NK-92 (cell line): ENCODE results near the gene ANKRD66.
"Not testable (repeated sequence)": the region's sequence is repeated elsewhere in the genome, so short reads cannot be mapped to it uniquely, and the experiment has no call there.

Experiments
- DNase-seq: peaks from one replicate; lab custom pipeline; 2025; ENCODE audit not compliant: unreplicated experiment; lab: John Stamatoyannopoulos, UW

Gene ANKRD66

DNA sequence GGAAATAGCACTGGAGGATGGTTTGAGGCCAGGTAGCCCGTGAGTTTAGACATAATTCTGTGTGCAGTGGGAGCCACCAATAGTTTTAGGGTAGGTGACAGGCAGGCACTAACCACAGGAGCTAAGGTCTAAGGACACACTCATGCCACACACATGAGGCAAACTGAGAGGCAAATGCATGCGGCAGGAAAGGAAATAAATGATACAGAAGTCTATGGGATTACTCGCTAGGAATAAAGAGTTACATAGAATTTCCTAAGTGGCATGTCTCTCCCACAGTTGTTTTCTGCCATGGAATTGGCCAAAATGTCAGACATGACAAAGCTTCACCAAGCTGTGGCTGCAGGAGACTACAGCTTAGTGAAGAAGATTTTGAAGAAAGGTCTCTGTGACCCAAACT, 4.9 kb downstream of the ANKRD66 start:
- DNase-seq: no peak

- DNase-seq: no peak
These were observed 9.1 kb downstream of the ANKRD66 start for GRCh38 chr6:46755865-46756264.

GRCh38 chr6:46756469-46757213, 9.9 kb downstream of the ANKRD66 start:
- DNase-seq: no peak

- DNase-seq: no peak
These were observed 10.5 kb downstream of the ANKRD66 start for GRCh38 chr6:46757214-46757596.

DNA sequence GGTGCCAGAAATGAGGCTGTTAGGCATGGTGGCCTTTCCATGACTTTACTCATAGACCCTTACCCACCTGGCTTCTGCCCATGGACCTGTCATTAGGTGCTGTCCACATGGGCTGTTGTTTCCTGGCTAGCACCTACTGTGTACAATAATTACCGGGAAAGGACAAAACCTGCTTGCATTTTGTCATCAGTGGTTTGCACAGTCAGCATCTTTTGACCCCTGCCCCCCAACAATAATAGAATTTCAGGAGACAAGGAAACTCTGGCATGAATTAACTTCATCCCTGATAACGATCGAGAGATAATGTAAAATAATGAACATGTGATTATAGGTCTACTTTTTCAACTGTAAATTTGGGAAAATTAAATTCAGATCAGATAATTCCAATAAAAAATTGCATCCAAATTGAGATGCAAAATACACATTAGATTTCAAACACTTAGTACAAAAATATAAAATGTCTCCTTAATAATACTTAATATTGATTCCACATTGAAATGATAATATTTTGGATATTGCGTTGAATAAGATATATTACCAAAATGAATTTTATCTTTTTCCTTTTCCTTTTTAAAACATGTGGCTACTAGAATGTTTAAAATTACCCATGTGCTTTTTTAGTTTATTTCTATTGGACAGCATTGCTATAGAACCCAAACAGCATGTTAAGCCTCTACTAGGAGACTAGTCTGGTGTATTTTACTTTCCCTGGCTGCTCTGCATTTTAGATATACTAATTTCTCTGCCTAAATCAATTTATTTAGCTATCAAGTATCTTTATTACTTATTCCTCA, 12.4 kb downstream of the ANKRD66 start:
- DNase-seq: no peak

- DNase-seq: no peak
These were observed 14.2 kb downstream of the ANKRD66 start for GRCh38 chr6:46760925-46761324.

DNA sequence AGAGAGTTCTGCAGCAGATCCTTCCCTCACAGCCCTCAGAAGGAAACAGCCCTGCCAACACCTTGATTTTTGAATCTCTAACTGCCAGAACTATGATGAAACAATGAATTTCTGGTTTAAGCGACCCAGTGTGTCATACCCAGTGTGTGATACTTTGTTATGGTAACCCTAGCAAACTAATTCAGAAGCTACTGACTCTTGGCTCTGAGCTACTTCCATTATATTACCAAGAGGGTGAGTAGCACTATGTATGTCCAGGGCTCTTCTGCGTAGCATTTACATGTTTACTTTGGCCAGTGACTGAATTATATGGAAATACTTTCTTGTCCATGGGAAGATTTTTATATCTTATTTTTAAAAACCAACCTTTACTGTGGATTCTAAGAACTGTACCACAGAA, 16.7 kb downstream of the ANKRD66 start:
- no peak for DNase-seq

DNA sequence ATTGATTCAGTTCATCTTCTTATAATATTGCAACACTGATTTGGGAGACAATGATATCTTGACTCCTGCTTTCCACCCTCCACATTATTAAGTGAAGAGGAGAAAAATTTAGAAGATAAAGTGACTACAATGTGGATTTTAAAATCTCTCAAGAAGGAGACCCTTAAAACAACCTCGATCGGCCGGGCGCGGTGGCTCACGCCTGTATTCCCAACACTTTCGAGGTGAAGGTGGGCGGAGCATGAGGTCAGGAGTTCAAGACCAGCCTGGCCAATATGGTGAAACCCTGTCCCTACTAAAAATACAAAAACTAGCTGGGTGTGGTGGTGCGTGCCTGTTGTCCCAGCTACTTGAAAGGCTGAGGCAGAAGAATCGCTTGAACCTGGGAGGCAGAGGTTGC, 17.5 kb downstream of the ANKRD66 start:
- not testable (repeated sequence) for DNase-seq

- DNase-seq: no peak
These were observed 18.2 kb downstream of the ANKRD66 start for GRCh38 chr6:46764961-46765360.

GRCh38 chr6:46772016-46772415, 25.3 kb downstream of the ANKRD66 start:
- DNase-seq: no peak

DNA sequence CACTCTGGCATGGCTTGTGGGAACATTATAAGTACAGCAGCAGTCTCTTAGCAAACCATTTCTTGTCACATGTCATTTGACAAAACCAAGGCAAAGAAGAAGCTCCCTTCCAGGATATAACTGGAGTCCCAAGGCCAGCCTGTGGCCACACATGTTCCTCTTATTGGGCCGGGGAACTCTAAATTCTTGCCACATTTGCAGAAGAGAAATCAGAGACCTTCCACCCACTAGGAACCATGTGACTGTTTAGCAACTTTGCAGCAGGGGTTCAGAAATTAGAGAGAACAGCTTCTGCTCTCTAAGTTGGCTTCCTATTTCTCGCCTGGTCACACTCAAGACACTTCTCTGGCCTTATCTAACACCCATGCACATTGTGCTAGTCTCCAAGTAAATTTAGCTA, 26.0 kb downstream of the ANKRD66 start:
- no peak for DNase-seq

DNA sequence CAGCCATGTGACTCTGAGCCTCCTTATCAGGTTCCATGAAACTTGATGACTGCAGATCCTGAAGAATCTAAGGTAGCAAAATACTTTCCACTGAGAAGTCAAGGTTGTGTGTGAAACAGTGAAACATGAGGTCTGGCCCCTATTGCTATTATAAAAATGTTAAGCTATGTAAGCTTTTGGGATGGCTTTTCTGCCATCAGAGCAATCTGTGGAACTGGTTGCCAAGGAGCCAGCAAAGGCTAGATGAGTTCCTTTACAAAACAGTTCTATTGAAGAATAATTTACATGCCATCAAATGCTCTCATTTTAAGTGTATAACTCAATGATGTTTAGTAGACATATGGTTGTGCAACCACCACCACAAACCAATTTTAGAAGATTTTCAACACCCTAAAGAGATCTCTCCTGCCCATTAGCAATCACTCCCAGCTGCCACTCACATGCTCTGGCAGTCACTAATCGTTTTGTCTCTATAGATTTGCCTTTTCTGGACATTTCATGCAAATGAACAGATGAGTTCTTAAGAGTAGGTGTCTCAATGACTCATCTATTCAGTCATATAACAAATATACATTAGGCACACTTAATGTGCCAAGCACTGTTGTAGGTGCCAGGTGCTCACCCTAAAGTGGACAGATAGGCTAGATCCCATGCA, 26.6 kb downstream of the ANKRD66 start:
- no peak for DNase-seq

DNA sequence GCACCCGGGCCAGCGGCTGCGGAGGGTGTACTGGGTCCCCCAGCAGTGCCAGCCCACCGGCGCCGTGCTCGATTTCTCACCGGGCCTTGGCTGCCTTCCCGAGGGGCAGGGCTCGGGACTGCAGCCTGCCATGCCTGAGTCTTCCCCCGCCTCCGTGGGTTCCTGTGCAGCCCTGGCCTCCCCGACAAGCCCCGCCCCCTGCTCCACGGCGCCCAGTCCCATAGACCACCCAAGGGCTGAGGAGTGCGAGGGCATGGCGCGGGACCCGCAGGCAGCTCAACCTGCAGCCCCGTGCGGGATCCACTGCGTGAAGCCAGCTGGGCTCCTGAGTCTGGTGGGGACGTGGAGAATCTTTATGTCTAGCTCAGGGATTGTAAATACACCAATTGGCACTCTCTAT, 28.0 kb downstream of the ANKRD66 start:
- not testable (repeated sequence) for DNase-seq

DNA sequence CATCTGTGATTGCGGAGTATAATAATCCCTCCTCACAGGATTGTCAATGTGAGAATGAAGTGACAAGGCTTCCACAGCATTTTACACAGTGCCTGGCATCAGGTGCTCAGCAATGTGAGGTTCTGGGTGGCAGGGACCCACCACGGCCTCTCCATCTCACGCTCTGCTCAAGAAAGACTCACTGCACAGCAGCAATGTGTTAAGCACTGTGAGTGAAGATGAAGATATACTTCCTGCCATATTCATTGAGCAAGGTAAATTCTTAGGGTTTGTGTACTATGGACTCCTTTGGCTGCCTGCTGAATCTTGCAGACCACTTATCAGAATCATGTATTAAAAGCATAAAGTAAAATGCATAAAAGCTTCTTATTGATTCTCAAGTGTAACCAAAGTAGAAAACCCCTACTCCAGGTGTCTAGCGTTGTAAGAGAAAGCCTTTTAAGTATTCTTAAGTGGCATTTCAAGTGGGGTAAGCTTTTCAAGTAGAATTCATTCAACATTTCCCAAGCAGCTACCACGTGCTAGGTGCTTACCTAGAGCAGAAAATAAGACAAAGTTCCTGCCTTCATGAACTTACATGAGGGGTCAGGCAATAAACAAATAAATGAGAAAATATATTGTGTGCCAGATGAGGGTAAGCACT, 29.5 kb downstream of the ANKRD66 start:
- no peak for DNase-seq

DNA sequence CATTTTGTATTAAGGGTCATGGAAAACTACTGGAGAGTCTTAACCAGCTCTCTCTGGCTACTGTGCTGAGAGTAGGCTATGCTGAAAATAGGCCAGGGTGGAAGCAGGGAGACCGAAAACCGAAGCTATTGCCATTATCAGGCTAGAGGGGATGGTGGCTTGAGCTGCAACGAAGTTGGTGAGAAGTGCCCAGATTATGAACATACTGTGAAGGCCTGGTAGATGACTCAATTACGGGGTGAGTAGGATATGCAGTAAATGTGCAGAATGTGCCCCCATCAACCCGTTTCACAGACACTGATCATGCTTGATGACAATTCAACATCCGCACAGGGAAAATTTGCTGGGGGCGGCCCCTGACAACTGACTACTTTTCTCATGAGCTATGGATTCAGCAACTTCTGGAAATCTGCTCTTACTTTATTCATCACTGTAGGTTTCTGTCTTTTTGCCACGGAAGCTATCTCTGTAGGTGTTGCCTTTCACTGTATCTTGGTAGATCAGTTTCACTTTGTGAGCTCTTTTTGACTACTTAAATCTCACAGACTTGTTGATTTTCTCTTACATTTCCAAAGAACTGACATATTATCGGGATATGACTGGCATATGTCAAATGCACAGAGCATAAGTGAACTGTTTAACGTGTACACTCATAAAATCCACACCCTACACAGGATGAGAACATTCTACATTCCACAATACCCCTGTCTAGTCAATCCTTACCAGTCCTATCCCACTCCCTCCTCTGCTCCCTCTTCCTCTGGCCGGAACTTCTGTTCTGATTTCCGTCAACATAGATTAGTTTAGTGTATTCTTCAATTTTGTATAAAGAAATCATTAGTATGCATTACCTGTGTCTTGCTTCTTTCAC, 31.0 kb downstream of the ANKRD66 start:
- no peak for DNase-seq

GRCh38 chr6:46781478-46782378, 35.0 kb downstream of the ANKRD66 start:
- no peak for DNase-seq

DNA sequence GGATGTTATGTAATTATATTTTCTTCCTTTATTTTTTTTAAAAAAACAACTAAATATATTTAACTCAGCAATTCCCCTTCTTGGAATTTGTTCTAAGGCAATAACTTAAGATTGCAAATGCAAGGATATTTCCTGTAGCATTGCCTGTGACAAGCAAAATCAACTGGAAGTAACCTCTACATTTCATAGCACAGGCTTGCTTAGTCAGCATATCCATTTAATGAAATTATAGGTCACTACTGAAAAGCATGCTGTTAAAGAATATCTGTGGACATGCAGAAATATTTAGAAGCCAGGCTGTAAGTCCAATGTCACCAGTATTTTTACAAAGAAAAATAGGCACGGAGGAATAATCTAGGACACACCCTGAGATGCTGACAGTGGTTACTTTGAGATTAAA, 37.8 kb downstream of the ANKRD66 start:
- DNase-seq: no peak

GRCh38 chr6:46787871-46788540, 41.3 kb downstream of the ANKRD66 start:
- no peak for DNase-seq

GRCh38 chr6:46788791-46789190, 42.1 kb downstream of the ANKRD66 start:
- DNase-seq: no peak
